ENCODE data around the gene LY6G6C. TPM values are rescaled to one million over a fixed set of nuclear protein-coding genes. Genes with fewer than 3 reads are reported as not detected.

Gene LY6G6C
- total and polyA plus RNA-seq, 10 of the 15 experiments (the other 5 are each of a cell fraction or from before 2014, with no cell fraction given), result not detected

DNA sequence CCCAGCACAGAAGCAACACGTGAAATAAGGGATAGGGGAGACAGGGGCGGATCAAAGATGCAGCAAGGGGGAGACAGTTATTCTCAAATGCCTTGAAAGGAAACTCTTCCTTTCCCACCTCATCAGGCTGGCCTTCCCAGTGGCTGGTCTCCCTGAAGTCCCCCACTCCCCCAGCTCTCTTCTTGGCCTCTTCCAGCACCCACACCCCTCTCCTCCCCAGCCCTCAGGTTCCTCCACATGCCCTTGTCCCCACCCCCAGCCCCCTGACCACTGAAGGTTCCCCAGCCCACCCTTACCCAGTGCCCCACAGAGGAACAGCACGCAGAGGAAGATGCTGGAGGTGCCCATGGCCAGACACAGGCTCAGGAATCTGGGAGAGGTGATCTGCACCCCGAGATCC lies 8.1 kb downstream of the LY6G6C start:
- Histone ChIP-seq H3K36me3 (ENCODE audit: control insufficient read depth in 2 of 2, insufficient read depth in 2 of 2, low read length in 1 of 2) (no peaks in the 10 kb centered on the region), H3K4me2 (ENCODE audit: control insufficient read depth, insufficient read depth) (no peak overlapping the region), H3K9me3 (replicated peaks; ENCODE audit: control insufficient read depth, insufficient read depth, low read length) (no peaks in the 10 kb centered on the region), H3K9ac (ENCODE audit: control insufficient read depth, insufficient read depth, low read length) (no peak overlapping the region), H2AFZ (ENCODE audit: control insufficient read depth, low read depth, low read length) (no peak overlapping the region), H3K79me2 (ENCODE audit: control insufficient read depth, insufficient read depth, low read length) (no peaks in the 10 kb centered on the region), H4K20me1 (ENCODE audit: control insufficient read depth, insufficient read depth) (no peaks in the 10 kb centered on the region), H3K4me1 (ENCODE audit: control insufficient read depth, insufficient read depth, low read length) (no peaks in the 10 kb centered on the region), H3K27ac (ENCODE audit: control insufficient read depth, insufficient read depth) (no peak overlapping the region), H3K27me3 (replicated peaks in 1 of 2; ENCODE audit: control insufficient read depth in 2 of 2, insufficient read depth in 2 of 2, low read length in 1 of 2) (peaks cover 0 to 2% of the 10 kb centered on the region in 2 experiments; a peak in 3 of 4 replicates), H3K4me3 (no peak overlapping the region)
- FAIRE-seq (no peak), ATAC-seq (no peak), DNase-seq (ENCODE audit: low read depth, low spot score) (no peak)
- 0% methylated on average over 4 of the region's 4 CpGs for WGBS (ENCODE audit: insufficient coverage, insufficient replicate concordance, low lambda C conversion rate, missing lambda C conversion rate)
- RAD21 ChIA-PET (ENCODE audit: unreplicated experiment), result interaction anchor here (1.2 kb wide), 1 partner anchor 33 kb away, joined by 4 read pairs; the partner anchor contains the start of gene LY6G5C
- SMC1A ChIA-PET (ENCODE audit: uncharacterized antibody, unreplicated experiment), result interaction anchor here (0.6 kb wide), 1 partner anchor 56 kb away, joined by 3 read pairs; no protein-coding TSS in a partner anchor
- CTCF ChIA-PET, result interaction anchor here (0.8 to 2.9 kb wide), 4 partner anchors 10 to 57 kb away, joined by 3 to 14 read pairs (median 4); partner anchors contain the start of gene MPIG6B
- intact Hi-C loops (cut with micrococcal nuclease; ENCODE audit: unreplicated experiment) (no loop called here), in situ Hi-C loops (cut with MboI) (no loop called here)
- TF ChIP-seq RAD51 (IDR thresholded peaks at IDR 0.05) (no peak), NFIC (IDR thresholded peaks at IDR 0.05; ENCODE audit: low read depth, low read length) (no peak), SMARCA5 (IDR thresholded peaks at IDR 0.05) (no peak), NR2C2 (IDR thresholded peaks at IDR 0.05; ENCODE audit: borderline replicate concordance, control insufficient read depth, insufficient read length, low read depth) (no peak), RAD21 (IDR thresholded peaks at IDR 0.05; ENCODE audit: insufficient read depth, low read depth, low read length) (no peak), GATAD2B (conservative IDR thresholded peaks at IDR 0.05; ENCODE audit: low read depth) (no peak), NFXL1 (IDR thresholded peaks at IDR 0.05; ENCODE audit: borderline replicate concordance) (no peak), CEBPZ (IDR thresholded peaks at IDR 0.05; ENCODE audit: low read depth, low read length) (no peak)
- TF ChIP-seq, protein P1, sequence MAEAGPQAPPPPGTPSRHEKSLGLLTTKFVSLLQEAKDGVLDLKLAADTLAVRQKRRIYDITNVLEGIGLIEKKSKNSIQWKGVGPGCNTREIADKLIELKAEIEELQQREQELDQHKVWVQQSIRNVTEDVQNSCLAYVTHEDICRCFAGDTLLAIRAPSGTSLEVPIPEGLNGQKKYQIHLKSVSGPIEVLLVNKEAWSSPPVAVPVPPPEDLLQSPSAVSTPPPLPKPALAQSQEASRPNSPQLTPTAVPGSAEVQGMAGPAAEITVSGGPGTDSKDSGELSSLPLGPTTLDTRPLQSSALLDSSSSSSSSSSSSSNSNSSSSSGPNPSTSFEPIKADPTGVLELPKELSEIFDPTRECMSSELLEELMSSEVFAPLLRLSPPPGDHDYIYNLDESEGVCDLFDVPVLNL (IDR thresholded peaks at IDR 0.05; ENCODE audit: low read depth, low read length), result no peak
- TF ChIP-seq, protein P2, sequence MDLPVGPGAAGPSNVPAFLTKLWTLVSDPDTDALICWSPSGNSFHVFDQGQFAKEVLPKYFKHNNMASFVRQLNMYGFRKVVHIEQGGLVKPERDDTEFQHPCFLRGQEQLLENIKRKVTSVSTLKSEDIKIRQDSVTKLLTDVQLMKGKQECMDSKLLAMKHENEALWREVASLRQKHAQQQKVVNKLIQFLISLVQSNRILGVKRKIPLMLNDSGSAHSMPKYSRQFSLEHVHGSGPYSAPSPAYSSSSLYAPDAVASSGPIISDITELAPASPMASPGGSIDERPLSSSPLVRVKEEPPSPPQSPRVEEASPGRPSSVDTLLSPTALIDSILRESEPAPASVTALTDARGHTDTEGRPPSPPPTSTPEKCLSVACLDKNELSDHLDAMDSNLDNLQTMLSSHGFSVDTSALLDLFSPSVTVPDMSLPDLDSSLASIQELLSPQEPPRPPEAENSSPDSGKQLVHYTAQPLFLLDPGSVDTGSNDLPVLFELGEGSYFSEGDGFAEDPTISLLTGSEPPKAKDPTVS (IDR thresholded peaks at IDR 0.05; ENCODE audit: low read depth, low read length), result no peak
- TF ChIP-seq, protein P3, sequence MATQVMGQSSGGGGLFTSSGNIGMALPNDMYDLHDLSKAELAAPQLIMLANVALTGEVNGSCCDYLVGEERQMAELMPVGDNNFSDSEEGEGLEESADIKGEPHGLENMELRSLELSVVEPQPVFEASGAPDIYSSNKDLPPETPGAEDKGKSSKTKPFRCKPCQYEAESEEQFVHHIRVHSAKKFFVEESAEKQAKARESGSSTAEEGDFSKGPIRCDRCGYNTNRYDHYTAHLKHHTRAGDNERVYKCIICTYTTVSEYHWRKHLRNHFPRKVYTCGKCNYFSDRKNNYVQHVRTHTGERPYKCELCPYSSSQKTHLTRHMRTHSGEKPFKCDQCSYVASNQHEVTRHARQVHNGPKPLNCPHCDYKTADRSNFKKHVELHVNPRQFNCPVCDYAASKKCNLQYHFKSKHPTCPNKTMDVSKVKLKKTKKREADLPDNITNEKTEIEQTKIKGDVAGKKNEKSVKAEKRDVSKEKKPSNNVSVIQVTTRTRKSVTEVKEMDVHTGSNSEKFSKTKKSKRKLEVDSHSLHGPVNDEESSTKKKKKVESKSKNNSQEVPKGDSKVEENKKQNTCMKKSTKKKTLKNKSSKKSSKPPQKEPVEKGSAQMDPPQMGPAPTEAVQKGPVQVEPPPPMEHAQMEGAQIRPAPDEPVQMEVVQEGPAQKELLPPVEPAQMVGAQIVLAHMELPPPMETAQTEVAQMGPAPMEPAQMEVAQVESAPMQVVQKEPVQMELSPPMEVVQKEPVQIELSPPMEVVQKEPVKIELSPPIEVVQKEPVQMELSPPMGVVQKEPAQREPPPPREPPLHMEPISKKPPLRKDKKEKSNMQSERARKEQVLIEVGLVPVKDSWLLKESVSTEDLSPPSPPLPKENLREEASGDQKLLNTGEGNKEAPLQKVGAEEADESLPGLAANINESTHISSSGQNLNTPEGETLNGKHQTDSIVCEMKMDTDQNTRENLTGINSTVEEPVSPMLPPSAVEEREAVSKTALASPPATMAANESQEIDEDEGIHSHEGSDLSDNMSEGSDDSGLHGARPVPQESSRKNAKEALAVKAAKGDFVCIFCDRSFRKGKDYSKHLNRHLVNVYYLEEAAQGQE (IDR thresholded peaks at IDR 0.05; ENCODE audit: low read depth, low read length), result no peak
- BruUV-seq (replicated peaks), result no TSS peak
- POLR2A ChIA-PET, result interaction anchor here (0.6 kb wide), 1 partner anchor 85 kb away, joined by 5 read pairs; no protein-coding TSS in a partner anchor

Data from GM12878 (cell line).